K562 (cell line): Measurements from ENCODE around the gene GRIA1. TPM values are rescaled to one million over a fixed set of nuclear protein-coding genes. Genes with fewer than 3 reads are reported as not detected.

Experiments
- ATAC-seq: fragments of 200-7000 bp; cut with Tn5 transposase; 3 replicates; pipeline ENCODE4 v1.9.1; 2020; ENCODE audit warnings: moderate library complexity
- BruUV-seq: library from RNA; stranded (reverse); fragments of 400-500 nt; replicated peaks from 2 replicates; lab custom pipeline; 2021; lab: Mats Ljungman, UMichigan
- CTCF ChIA-PET: fragments of 300-600 bp; formaldehyde crosslinking; extraction: SDS; loops from one replicate; lab custom pipeline; 2021; ENCODE audit warnings: low intra/inter-chr PET ratio; lab: Yijun Ruan, JAX
- POLR2A ChIA-PET: fragments of 300-600, 350-650 bp; sonication (Branson Sonifier 250); formaldehyde crosslinking; extraction: SDS; loops from one replicate; lab custom pipeline; 2021; ENCODE audit warnings: antibody characterized with exemption, inconsistent platforms; lab: Yijun Ruan, JAX
- DNase-seq, 4 experiments: peaks; one replicate each; pipeline versions ENCODE4 v3.0.0 to v3.0.0-alpha.2; 2011 to 2018; ENCODE audit warnings: low spot score in 3 of 4, mixed read lengths in 3 of 4; ENCODE audit errors: extremely low read depth in 1 of 4
- FAIRE-seq: peaks from 2 replicates; lab custom pipeline; 2011; peaks lifted over from hg19 to GRCh38; lab: Jason Lieb, UNC
- H2AFZ ChIP-seq: 2 replicates; pipeline ENCODE4 v1.6.0; 2011; ENCODE audit warnings: low read depth, low read length, control low read depth, inconsistent platforms
- H3K27ac ChIP-seq: fragments of 200-600 bp; 3 replicates; pipeline ENCODE4 v1.8.0; 2011; ENCODE audit warnings: low read depth, mild to moderate bottlenecking, control low read depth, inconsistent platforms, low read length, moderate library complexity, mixed read lengths; ENCODE audit errors: extremely low read depth
- H3K27me3 ChIP-seq, 2 experiments: fragments of 300-600 bp in 1 of 2; 2 replicates in 1 of 2; 3 replicates in 1 of 2; pipeline versions ENCODE4 v1.6.0 to v1.8.0; 2011; ENCODE audit warnings: inconsistent platforms in 2 of 2, low read length in 2 of 2, mild to moderate bottlenecking in 1 of 2, mixed read lengths in 1 of 2, moderate library complexity in 1 of 2; ENCODE audit not compliant: control insufficient read depth in 2 of 2, insufficient read depth in 2 of 2
- H3K36me3 ChIP-seq: fragments of 300-600 bp; 3 replicates; pipeline ENCODE4 v1.8.0; 2011; ENCODE audit warnings: mild to moderate bottlenecking, low read length, inconsistent platforms; ENCODE audit not compliant: control insufficient read depth, insufficient read depth
- H3K4me1 ChIP-seq, 2 experiments: fragments of 200-600 bp in 1 of 2; replicated peaks in 1 of 2; 2 replicates in 1 of 2; 3 replicates in 1 of 2; pipeline versions ENCODE4 v1.5.1 to v1.8.0; 2011; ENCODE audit warnings: inconsistent platforms in 2 of 2, low read length in 2 of 2, mild to moderate bottlenecking in 1 of 2, mixed read lengths in 1 of 2, moderate library complexity in 1 of 2; ENCODE audit not compliant: control insufficient read depth in 2 of 2, insufficient read depth in 2 of 2
- H3K4me2 ChIP-seq: 2 replicates; pipeline ENCODE4 v1.6.1; 2011; ENCODE audit warnings: low read length, control low read depth, inconsistent platforms, mixed read lengths; ENCODE audit not compliant: insufficient read depth
- H3K4me3 ChIP-seq: fragments of 200-600 bp; sonication (generic), shearing (Covaris generic); 2 replicates; pipeline ENCODE4 v1.5.1; 2016; ENCODE audit warnings: control low read depth, inconsistent platforms
- H3K79me2 ChIP-seq: fragments of 200-600 bp; 3 replicates; pipeline ENCODE4 v1.8.0; 2011; ENCODE audit warnings: low read length, inconsistent platforms; ENCODE audit not compliant: control insufficient read depth, insufficient read depth
- H3K9ac ChIP-seq, 2 experiments: 2 replicates each; pipeline versions ENCODE4 v1.6.0 to v1.6.1; 2011; ENCODE audit warnings: low read depth in 2 of 2, low read length in 2 of 2, control low read depth in 1 of 2, inconsistent platforms in 1 of 2, mild to moderate bottlenecking in 1 of 2, mixed read lengths in 1 of 2; ENCODE audit not compliant: insufficient read depth in 1 of 2
- H3K9me1 ChIP-seq: one replicate; pipeline ENCODE4 v1.6.0; 2011; ENCODE audit warnings: inconsistent platforms, mild to moderate bottlenecking, low read length, moderate library complexity; ENCODE audit not compliant: control insufficient read depth, insufficient read depth
- H3K9me3 ChIP-seq: replicated peaks from 2 replicates; pipeline ENCODE4 v1.5.1; 2011; ENCODE audit warnings: low read depth, low read length, inconsistent platforms; ENCODE audit not compliant: control insufficient read depth, insufficient read depth
- H4K20me1 ChIP-seq: replicated peaks from 2 replicates; pipeline ENCODE4 v1.6.1; 2011; ENCODE audit warnings: low read length, inconsistent platforms, mixed read lengths; ENCODE audit not compliant: control insufficient read depth, insufficient read depth
- CAMTA2 ChIP-seq: fragments of 250-450 bp; sonication (Bioruptor Pico); conservative IDR thresholded peaks from 2 replicates; pipeline ENCODE4 v1.5.1; 2022
- RAD21 ChIP-seq, 2 experiments: fragments of 250-450 bp in 1 of 2; fragments of 450-650 bp in 1 of 2; sonication (Bioruptor Pico) in 1 of 2; formaldehyde crosslinking in 1 of 2; IDR thresholded peaks in 1 of 2; conservative IDR thresholded peaks in 1 of 2; 2 replicates each; pipeline versions ENCODE4 v1.4.0 to v1.8.0; 2020 to 2022; ENCODE audit warnings: mild to moderate bottlenecking in 2 of 2, moderate library complexity in 1 of 2
- RBBP5 ChIP-seq: fragments of 200-600 bp; sonication (generic); IDR thresholded peaks from 2 replicates; pipeline ENCODE4 v1.6.1; 2012; ENCODE audit warnings: borderline replicate concordance, mild to moderate bottlenecking, low read length, control low read depth, inconsistent platforms; ENCODE audit not compliant: insufficient read depth, poor library complexity, severe bottlenecking
- ZNF316 ChIP-seq: fragments of 450-650 bp; IDR thresholded peaks from 2 replicates; pipeline ENCODE4 v1.6.1; 2016
- ZNF551 ChIP-seq: fragments of 250-450 bp; sonication (Bioruptor Pico); IDR thresholded peaks from 2 replicates; pipeline ENCODE4 v1.5.0; 2021; ENCODE audit warnings: mild to moderate bottlenecking, moderate library complexity
- WGBS: fragments of 100-300 bp; shearing (Covaris generic); methylation state at CpG from one replicate; pipeline ENCODE4 v1.1.6; 2016; ENCODE audit warnings: low coverage, mixed read lengths; ENCODE audit not compliant: insufficient coverage; ENCODE audit errors: missing lambda C conversion rate; 5-methylcytosine and 5-hydroxymethylcytosine counted together
- in situ Hi-C: fragments of 300-500 bp; cut with MboI; formaldehyde crosslinking; loops from 4 replicates; pipeline ENCODE4 v1.15.0; 2018; ENCODE audit warnings: inconsistent platforms, mixed read lengths
- intact Hi-C: fragments of 100-400 bp; cut with micrococcal nuclease; formaldehyde crosslinking; loops from 2 replicates; pipeline ENCODE4 v1.14.2; 2022
- polyA plus RNA-seq, 8 experiments: library from polyadenylated mRNA; depleted of rRNA in 4 of 8; stranded (reverse) in 5 of 8; unstranded in 3 of 8; fragments of >200 nt; fragmentation: Nextera tagmentation in 2 of 8; fragmentation: Illumina TruSeq in 1 of 8; extraction: Ambion mirVana in 2 of 8; extraction: Trizol in 1 of 8; gene quantifications; 2 replicates each; pipeline versions ENCODE4 v1.2.1 to v1.2.3, GENCODE V29; 2011 to 2014; ENCODE audit warnings: inconsistent platforms in 1 of 8, missing spikeins in 1 of 8
- total RNA-seq, 7 experiments: library from RNA; depleted of rRNA in 6 of 7; stranded (reverse); fragments of >200 nt in 6 of 7; fragmentation: Illumina TruSeq in 2 of 7; extraction: Trizol in 2 of 7; gene quantifications; 2 replicates each; pipeline versions ENCODE4 v1.2.1 to v1.2.3, GENCODE V29; 2011 to 2021; ENCODE audit warnings: low replicate concordance in 1 of 7
- TF ChIP-seq, protein P1 (sequence below): sonication (generic); formaldehyde crosslinking; IDR thresholded peaks from 2 replicates; pipeline ENCODE4 v1.4.0; 2020; ENCODE audit warnings: mild to moderate bottlenecking, missing genetic modification reagents
- TF ChIP-seq, protein P2 (sequence below), 3 experiments: IDR thresholded peaks in 2 of 3; conservative IDR thresholded peaks in 1 of 3; 2 replicates each; pipeline ENCODE4 v1.5.1; 2011 to 2012; ENCODE audit warnings: low read length in 3 of 3, mild to moderate bottlenecking in 3 of 3, control low read depth in 2 of 3, improper control_type of control experiment in 1 of 3, inconsistent platforms in 1 of 3, low read depth in 1 of 3, mixed read lengths in 1 of 3, moderate library complexity in 1 of 3; ENCODE audit not compliant: insufficient read depth in 2 of 3
- TF ChIP-seq, protein P3 (sequence below): fragments of 250-450 bp; sonication (Bioruptor Pico); IDR thresholded peaks from 2 replicates; pipeline ENCODE4 v1.8.0; 2021; ENCODE audit warnings: moderate library complexity, mild to moderate bottlenecking, inconsistent platforms

Gene GRIA1
- total and polyA plus RNA-seq, 9 of the 15 experiments (the other 6 are each of a cell fraction or from before 2014, with no cell fraction given) = not detected

DNA sequence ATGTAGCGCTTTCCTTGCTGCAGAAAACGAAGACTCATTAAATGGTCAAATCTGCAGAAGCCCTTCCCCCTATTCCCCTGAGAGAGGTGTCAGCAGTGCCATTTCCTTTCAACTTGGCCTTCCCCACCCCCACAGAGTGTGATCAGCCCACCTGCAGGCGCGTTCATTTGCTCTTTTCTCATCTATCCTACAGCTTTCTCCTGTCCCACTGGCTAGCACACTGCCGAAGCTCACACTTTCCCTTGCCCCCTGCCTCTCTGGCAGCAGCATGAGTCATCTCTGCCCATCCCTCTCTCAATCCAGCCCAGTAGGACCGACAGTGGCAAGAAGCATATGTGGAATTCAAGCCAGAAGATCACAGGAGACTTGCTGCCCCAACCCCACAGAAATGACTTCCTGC is 334.4 kb downstream of the GRIA1 start:
- H3K4me2 ChIP-seq = no peak overlapping the region
- in situ Hi-C loops = no loop called here
- no TSS peak for BruUV-seq
- no peaks in the 10 kb centered on the region for H3K9me3 ChIP-seq
- ATAC-seq = no peak
- WGBS = 0% methylated on average over 6 of the region's 6 CpGs
- DNase-seq = no peak
- H3K4me1 ChIP-seq = no peaks in the 10 kb centered on the region
- no peak overlapping the region for H3K27ac ChIP-seq
- H3K36me3 ChIP-seq = no peaks in the 10 kb centered on the region
- no peaks in the 10 kb centered on the region for H4K20me1 ChIP-seq
- no peak overlapping the region for H3K4me3 ChIP-seq
- H3K79me2 ChIP-seq = no peaks in the 10 kb centered on the region
- H3K27me3 ChIP-seq = no peaks in the 10 kb centered on the region
- FAIRE-seq = no peak
- TF ChIP-seq CAMTA2 (CRISPR knock-in tag) (no peak), ZNF551 (no peak)
- TF ChIP-seq, protein P1, sequence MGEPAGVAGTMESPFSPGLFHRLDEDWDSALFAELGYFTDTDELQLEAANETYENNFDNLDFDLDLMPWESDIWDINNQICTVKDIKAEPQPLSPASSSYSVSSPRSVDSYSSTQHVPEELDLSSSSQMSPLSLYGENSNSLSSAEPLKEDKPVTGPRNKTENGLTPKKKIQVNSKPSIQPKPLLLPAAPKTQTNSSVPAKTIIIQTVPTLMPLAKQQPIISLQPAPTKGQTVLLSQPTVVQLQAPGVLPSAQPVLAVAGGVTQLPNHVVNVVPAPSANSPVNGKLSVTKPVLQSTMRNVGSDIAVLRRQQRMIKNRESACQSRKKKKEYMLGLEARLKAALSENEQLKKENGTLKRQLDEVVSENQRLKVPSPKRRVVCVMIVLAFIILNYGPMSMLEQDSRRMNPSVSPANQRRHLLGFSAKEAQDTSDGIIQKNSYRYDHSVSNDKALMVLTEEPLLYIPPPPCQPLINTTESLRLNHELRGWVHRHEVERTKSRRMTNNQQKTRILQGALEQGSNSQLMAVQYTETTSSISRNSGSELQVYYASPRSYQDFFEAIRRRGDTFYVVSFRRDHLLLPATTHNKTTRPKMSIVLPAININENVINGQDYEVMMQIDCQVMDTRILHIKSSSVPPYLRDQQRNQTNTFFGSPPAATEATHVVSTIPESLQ = no peak
- intact Hi-C loops = no loop called here
- ChIA-PET POLR2A (no interaction called here), CTCF (no interaction called here)
- H3K9ac ChIP-seq = no peak overlapping the region
- H2AFZ ChIP-seq = no peak overlapping the region
- no peaks in the 10 kb centered on the region for H3K9me1 ChIP-seq

DNA sequence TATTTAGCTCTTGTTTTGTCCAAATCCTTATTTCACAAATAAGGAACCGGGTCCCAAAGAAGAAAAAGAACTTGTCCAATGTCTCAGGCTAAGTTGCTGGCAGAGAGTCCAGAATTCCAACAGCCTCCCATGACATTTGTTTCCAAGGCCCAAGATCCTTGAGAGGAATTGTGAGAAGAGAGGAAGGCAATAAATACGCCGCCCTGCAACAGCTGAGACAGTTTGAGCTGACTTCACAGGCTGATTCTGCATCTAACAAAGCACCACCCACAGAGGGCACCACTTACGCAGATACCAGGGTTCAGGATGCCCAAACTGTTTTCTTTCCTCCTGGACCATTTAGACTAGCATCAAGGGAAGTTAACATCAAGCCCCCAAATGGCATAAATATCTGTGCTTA is 336.9 kb downstream of the GRIA1 start:
- Histone ChIP-seq H3K27ac (no peak overlapping the region), H3K79me2 (no peaks in the 10 kb centered on the region), H3K9me3 (no peaks in the 10 kb centered on the region), H3K27me3 (no peaks in the 10 kb centered on the region), H3K4me2 (no peak overlapping the region), H4K20me1 (no peaks in the 10 kb centered on the region), H3K9ac (no peak overlapping the region), H3K4me1 (no peaks in the 10 kb centered on the region), H2AFZ (no peak overlapping the region), H3K36me3 (no peaks in the 10 kb centered on the region), H3K4me3 (no peak overlapping the region), H3K9me1 (no peaks in the 10 kb centered on the region)
- in situ Hi-C loops = no loop called here
- FAIRE-seq (no peak), ATAC-seq (no peak), DNase-seq (no peak)
- 0% methylated on average over 4 of the region's 4 CpGs for WGBS
- intact Hi-C loops = no loop called here
- no TSS peak for BruUV-seq
- ChIA-PET CTCF (no interaction called here), POLR2A (no interaction called here)
- TF ChIP-seq RBBP5 (no peak), RAD21 (CRISPR knock-in tag; conservative IDR thresholded peaks at IDR 0.05 in 1 of 2, IDR thresholded peaks at IDR 0.05 in 1 of 2) (0 out of 4 replicates have a peak, but pooled peaks of 1 of the 2 experiments have one; percentile 7), ZNF316 (no peak)
- TF ChIP-seq, protein P2, sequence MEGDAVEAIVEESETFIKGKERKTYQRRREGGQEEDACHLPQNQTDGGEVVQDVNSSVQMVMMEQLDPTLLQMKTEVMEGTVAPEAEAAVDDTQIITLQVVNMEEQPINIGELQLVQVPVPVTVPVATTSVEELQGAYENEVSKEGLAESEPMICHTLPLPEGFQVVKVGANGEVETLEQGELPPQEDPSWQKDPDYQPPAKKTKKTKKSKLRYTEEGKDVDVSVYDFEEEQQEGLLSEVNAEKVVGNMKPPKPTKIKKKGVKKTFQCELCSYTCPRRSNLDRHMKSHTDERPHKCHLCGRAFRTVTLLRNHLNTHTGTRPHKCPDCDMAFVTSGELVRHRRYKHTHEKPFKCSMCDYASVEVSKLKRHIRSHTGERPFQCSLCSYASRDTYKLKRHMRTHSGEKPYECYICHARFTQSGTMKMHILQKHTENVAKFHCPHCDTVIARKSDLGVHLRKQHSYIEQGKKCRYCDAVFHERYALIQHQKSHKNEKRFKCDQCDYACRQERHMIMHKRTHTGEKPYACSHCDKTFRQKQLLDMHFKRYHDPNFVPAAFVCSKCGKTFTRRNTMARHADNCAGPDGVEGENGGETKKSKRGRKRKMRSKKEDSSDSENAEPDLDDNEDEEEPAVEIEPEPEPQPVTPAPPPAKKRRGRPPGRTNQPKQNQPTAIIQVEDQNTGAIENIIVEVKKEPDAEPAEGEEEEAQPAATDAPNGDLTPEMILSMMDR (IDR thresholded peaks at IDR 0.05 in 2 of 3, conservative IDR thresholded peaks at IDR 0.05 in 1 of 3; ENCODE audit: insufficient read depth in 2 of 3, low read depth in 1 of 3, low read length in 3 of 3) = peak in 1 of 3 experiments; percentile 6; a peak in 1 of 6 replicates
- TF ChIP-seq, protein P3, sequence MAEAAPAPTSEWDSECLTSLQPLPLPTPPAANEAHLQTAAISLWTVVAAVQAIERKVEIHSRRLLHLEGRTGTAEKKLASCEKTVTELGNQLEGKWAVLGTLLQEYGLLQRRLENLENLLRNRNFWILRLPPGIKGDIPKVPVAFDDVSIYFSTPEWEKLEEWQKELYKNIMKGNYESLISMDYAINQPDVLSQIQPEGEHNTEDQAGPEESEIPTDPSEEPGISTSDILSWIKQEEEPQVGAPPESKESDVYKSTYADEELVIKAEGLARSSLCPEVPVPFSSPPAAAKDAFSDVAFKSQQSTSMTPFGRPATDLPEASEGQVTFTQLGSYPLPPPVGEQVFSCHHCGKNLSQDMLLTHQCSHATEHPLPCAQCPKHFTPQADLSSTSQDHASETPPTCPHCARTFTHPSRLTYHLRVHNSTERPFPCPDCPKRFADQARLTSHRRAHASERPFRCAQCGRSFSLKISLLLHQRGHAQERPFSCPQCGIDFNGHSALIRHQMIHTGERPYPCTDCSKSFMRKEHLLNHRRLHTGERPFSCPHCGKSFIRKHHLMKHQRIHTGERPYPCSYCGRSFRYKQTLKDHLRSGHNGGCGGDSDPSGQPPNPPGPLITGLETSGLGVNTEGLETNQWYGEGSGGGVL (CRISPR knock-in tag) = no peak
